Measurements from ENCODE around the gene SLC31A1. TPM values are rescaled to one million over a fixed set of nuclear protein-coding genes. Genes with fewer than 3 reads are reported as not detected.

Gene SLC31A1
- total RNA-seq, 8 experiments from 2014 or later, result 10.9 to 25.5 (median 18.7) TPM

DNA sequence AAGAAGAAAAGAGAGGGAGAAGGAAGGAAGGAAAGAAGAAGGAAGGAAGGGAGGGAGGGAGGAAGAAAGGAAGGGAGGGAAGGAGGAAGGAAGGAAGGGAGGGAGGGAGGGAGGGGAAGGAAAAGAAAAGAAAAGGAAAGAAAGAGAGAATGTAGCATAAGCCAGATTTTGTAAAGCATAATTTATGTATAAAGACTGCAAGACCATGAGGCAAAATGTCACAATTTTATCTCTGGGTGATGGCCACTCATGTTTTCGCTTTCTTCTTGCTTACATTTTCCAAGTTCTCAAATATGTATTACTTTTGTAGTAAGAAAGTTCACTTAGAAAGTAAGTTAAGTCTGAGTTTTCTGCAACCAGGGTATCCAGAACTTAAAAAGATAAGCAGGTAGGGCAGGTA is 85.2 kb downstream of the SLC31A1 start:
- Histone ChIP-seq H3K27ac (no peak overlapping the region), H3K4me3 (no peak overlapping the region), H3K4me1 (replicated peaks in 1 of 2) (peaks cover 0 to 1% of the 10 kb centered on the region in 2 donors)
- 43 to 100% (median 80%) methylated on average over 1 of the region's 1 CpG; no CpG with 5 or more reads in 7 of the 10 experiments for WGBS, 10 experiments
- in situ Hi-C loops (cut with MboI; ENCODE audit: low pct_unique_long_range_greater_than_20kb in 2 of 9, low sequenced_read_pairs in 9 of 9, unreplicated experiment in 9 of 9), result loop anchor here in 2 of 9 experiments (25.0 kb wide), 2 partner anchors 281 to 356 kb away; no protein-coding TSS in a partner anchor
- ATAC-seq (replicated peaks in 6 of 8), result no peak

DNA sequence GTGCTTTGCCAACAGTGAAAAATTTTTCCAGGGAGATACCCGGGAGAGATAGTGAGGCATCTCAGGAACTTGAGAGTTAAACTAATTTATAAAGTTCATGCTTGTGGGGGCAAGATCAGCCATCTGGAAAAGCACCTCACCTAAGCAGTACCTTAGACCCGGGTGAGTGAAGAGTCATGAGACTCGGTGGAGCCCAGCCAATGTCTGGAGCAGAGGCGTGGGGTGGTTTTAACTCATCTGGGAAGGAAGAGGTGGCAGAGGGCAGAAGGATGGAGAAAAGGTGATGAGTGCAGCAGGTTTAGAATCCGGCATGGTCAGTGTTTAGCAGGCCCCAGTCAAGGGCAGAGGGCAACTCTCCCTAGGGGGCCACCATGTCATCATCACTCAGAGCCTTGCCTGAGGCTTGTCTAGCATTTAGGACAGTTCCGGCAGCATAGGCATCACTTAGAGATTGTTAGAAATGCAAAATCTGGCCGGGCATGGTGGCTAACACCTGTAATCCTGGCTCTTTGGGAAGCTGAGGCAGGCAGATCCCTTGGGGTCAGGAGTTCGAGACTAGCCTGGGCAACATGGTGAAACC is 86.1 kb downstream of the SLC31A1 start:
- H3K4me3 ChIP-seq, result no peak overlapping the region
- ATAC-seq (replicated peaks in 6 of 8), result no peak
- H3K27ac ChIP-seq, result no peak overlapping the region
- H3K4me1 ChIP-seq (replicated peaks in 1 of 2), result no peaks in the 10 kb centered on the region
- WGBS, 10 experiments, result 10 to 94% (median 67%) methylated on average over 1 to 7 of the region's 8 CpGs; no CpG with 5 or more reads in 1 of the 10 experiments
- in situ Hi-C loops (cut with MboI; ENCODE audit: low pct_unique_long_range_greater_than_20kb in 2 of 9, low sequenced_read_pairs in 9 of 9, unreplicated experiment in 9 of 9), result loop anchor here in 2 of 9 experiments (25.0 kb wide), 2 partner anchors 280 to 355 kb away; no protein-coding TSS in a partner anchor

- Histone ChIP-seq H3K4me1 (replicated peaks in 1 of 2) (no peaks in the 10 kb centered on the region), H3K27ac (no peak overlapping the region), H3K4me3 (no peak overlapping the region)
- ATAC-seq (replicated peaks in 6 of 8), result peak in 4 of 8 experiments; percentile 32 to 67 (median 54)
- in situ Hi-C loops (cut with MboI; ENCODE audit: low pct_unique_long_range_greater_than_20kb in 2 of 9, low sequenced_read_pairs in 9 of 9, unreplicated experiment in 9 of 9), result loop anchor here in 2 of 9 experiments (25.0 kb wide), 2 partner anchors 278 to 353 kb away; no protein-coding TSS in a partner anchor
- 0 to 26% (median 8%) methylated on average over 2 of the region's 2 CpGs; no CpG with 5 or more reads in 1 of the 10 experiments for WGBS, 10 experiments
These were observed 88.0 kb downstream of the SLC31A1 start for GRCh38 chr9:113309204-113309813.

GRCh38 chr9:113310538-113310937 is 89.2 kb downstream of the SLC31A1 start:
- Histone ChIP-seq H3K4me3 (no peak overlapping the region), H3K4me1 (replicated peaks in 1 of 2) (no peaks in the 10 kb centered on the region), H3K27ac (no peak overlapping the region)
- in situ Hi-C loops (cut with MboI; ENCODE audit: low pct_unique_long_range_greater_than_20kb in 2 of 9, low sequenced_read_pairs in 9 of 9, unreplicated experiment in 9 of 9), result loop anchor here in 2 of 9 experiments (25.0 kb wide), 2 partner anchors 277 to 352 kb away; no protein-coding TSS in a partner anchor
- 0 to 80% (median 54%) methylated on average over 1 to 3 of the region's 3 CpGs; no CpG with 5 or more reads in 2 of the 10 experiments for WGBS, 10 experiments
- no peak for ATAC-seq (replicated peaks in 6 of 8)

GRCh38 chr9:113311961-113312360 is 90.6 kb downstream of the SLC31A1 start:
- WGBS, 10 experiments, result 30 to 100% (median 82%) methylated on average over 1 to 3 of the region's 3 CpGs; no CpG with 5 or more reads in 3 of the 10 experiments
- in situ Hi-C loops (cut with MboI; ENCODE audit: low pct_unique_long_range_greater_than_20kb in 2 of 9, low sequenced_read_pairs in 9 of 9, unreplicated experiment in 9 of 9), result loop anchor here in 2 of 9 experiments (25.0 kb wide), 2 partner anchors 275 to 350 kb away; no protein-coding TSS in a partner anchor
- no peak for ATAC-seq (replicated peaks in 6 of 8)

GRCh38 chr9:113313261-113313660 is 91.9 kb downstream of the SLC31A1 start:
- in situ Hi-C loops (cut with MboI; ENCODE audit: low pct_unique_long_range_greater_than_20kb in 2 of 9, low sequenced_read_pairs in 9 of 9, unreplicated experiment in 9 of 9), result loop anchor here in 2 of 9 experiments (25.0 kb wide), 2 partner anchors 274 to 349 kb away; no protein-coding TSS in a partner anchor
- 0 to 100% (median 75%) methylated on average over 1 to 5 of the region's 5 CpGs; no CpG with 5 or more reads in 3 of the 10 experiments for WGBS, 10 experiments
- no peak overlapping the region for H3K4me3 ChIP-seq
- no peak overlapping the region for H3K27ac ChIP-seq
- H3K4me1 ChIP-seq (replicated peaks in 1 of 2), result peaks cover 0 to 2% of the 10 kb centered on the region in 2 donors
- ATAC-seq (replicated peaks in 6 of 8), result peak in 1 of 8 experiments; percentile 67

More at GRCh38 chr9:113311961-113312360, 90.6 kb downstream of the SLC31A1 start:
- peaks cover 0 to 2% of the 10 kb centered on the region in 2 donors for H3K4me1 ChIP-seq (replicated peaks in 1 of 2)
- H3K27ac ChIP-seq, result no peak overlapping the region
- no peak overlapping the region for H3K4me3 ChIP-seq

Other genes starting within 250 kb of the SLC31A1 start
- gene ZNF883, start 209.4 kb upstream of the SLC31A1 start, total RNA-seq, result 10 to 100 TPM in 1 of 8 experiments, 1 to 10 TPM in 4, under 1 TPM in 3; 0.14 to 10.0 (median 1.2) TPM
- 10 to 100 TPM in 4 of 8 experiments, 1 to 10 TPM in 4; 1.1 to 15.2 (median 7.7) TPM for gene ZFP37, start 164.8 kb upstream of the SLC31A1 start, total RNA-seq
- 10 to 100 TPM in 1 of 8 experiments, 1 to 10 TPM in 4, under 1 TPM in 3; 0.87 to 10.1 (median 1.7) TPM for gene SLC31A2, start 70.5 kb upstream of the SLC31A1 start, total RNA-seq
- gene FKBP15, start 267 bp upstream of the SLC31A1 start, total RNA-seq, result 10 to 100 TPM; 12.8 to 28.1 (median 19.7) TPM
- 10 to 100 TPM; 26.9 to 45.5 (median 30.9) TPM for gene CDC26, start 54.0 kb downstream of the SLC31A1 start, total RNA-seq
- gene PRPF4, start 54.1 kb downstream of the SLC31A1 start, total RNA-seq, result 10 to 100 TPM; 22.4 to 35.5 (median 27.6) TPM
- 1 to 10 TPM in 2 of 8 experiments, under 1 TPM in 5, not detected in 1; 0.14 to 1.6 (median 0.29) TPM for gene RNF183, start 81.8 kb downstream of the SLC31A1 start, total RNA-seq
- 1 to 10 TPM in 7 of 8 experiments, under 1 TPM in 1; 0.76 to 5.8 (median 3.3) TPM for gene WDR31, start 118.7 kb downstream of the SLC31A1 start, total RNA-seq
- gene BSPRY, start 128.0 kb downstream of the SLC31A1 start, total RNA-seq, result under 1 TPM in 6 of 8 experiments, not detected in 2; 0.05 to 0.43 (median 0.27) TPM
- 10 to 100 TPM in 3 of 8 experiments, 1 to 10 TPM in 5; 6.3 to 15.1 (median 9.0) TPM for gene HDHD3, start 155.4 kb downstream of the SLC31A1 start, total RNA-seq
- gene ALAD, start 179.7 kb downstream of the SLC31A1 start, total RNA-seq, result 10 to 100 TPM; 10.2 to 21.9 (median 17.0) TPM
- 10 to 100 TPM; 42.0 to 66.7 (median 50.2) TPM for gene POLE3, start 189.1 kb downstream of the SLC31A1 start, total RNA-seq
- gene C9orf43, start 189.2 kb downstream of the SLC31A1 start, total RNA-seq, result 1 to 10 TPM in 4 of 8 experiments, under 1 TPM in 4; 0.54 to 2.4 (median 1.1) TPM
- gene RGS3, start 242.2 kb downstream of the SLC31A1 start, total RNA-seq, result 10 to 100 TPM in 7 of 8 experiments, 1 to 10 TPM in 1; 5.7 to 82.3 (median 50.6) TPM